Right cardiac atrium (tissue), 5 donors: ENCODE data around the gene HCN3. TPM values are rescaled to one million over a fixed set of nuclear protein-coding genes. Genes with fewer than 3 reads are reported as not detected.
A peak's percentile ranks its signal among the peaks of the same experiment; 100 is the strongest.

Experiments
- ATAC-seq, 2 donors: fragments of 200-7000 bp; cut with Tn5 transposase; one replicate each; pipeline versions ENCODE4 v1.8.0 to v1.9.1; 2020; ENCODE audit warnings: moderate library complexity in 2 of 2, mild to moderate bottlenecking in 1 of 2
- DNase-seq, 3 donors: peaks; one replicate each; pipeline ENCODE4 v3.0.0-alpha.2; 2020
- H3K27ac ChIP-seq: one replicate; pipeline ENCODE4 v1.5.1; 2013; ENCODE audit warnings: mild to moderate bottlenecking, low read length, control low read depth, moderate library complexity
- H3K27me3 ChIP-seq: one replicate; pipeline ENCODE4 v1.6.1; 2013; ENCODE audit not compliant: control insufficient read depth, insufficient read depth
- H3K4me1 ChIP-seq: one replicate; pipeline ENCODE4 v1.6.1; 2013; ENCODE audit warnings: low read length; ENCODE audit not compliant: control insufficient read depth, insufficient read depth
- H3K4me3 ChIP-seq: one replicate; pipeline ENCODE4 v1.5.1; 2013; ENCODE audit warnings: low read length, control low read depth
- H3K9me3 ChIP-seq: one replicate; pipeline ENCODE4 v1.6.1; 2013; ENCODE audit warnings: low read length; ENCODE audit not compliant: control insufficient read depth
- WGBS: extraction: QIAGEN DNeasy Blood & Tissue Kit; methylation state at CpG from one replicate; pipeline ENCODE4 v1.1.7; 2013; 5-methylcytosine and 5-hydroxymethylcytosine counted together
- intact Hi-C, 4 donors: fragments of 100-400 bp; cut with DNase I; formaldehyde crosslinking; loops; one replicate each; pipeline versions ENCODE4 v1.11.0 to v1.14.0; 2022 to 2023
- polyA plus RNA-seq: library from polyadenylated mRNA; stranded (reverse); fragments of 200-250 nt; gene quantifications from one replicate; pipeline ENCODE4 v1.2.3, GENCODE V29; 2013
- total RNA-seq, 4 donors: library from RNA; stranded (reverse); fragmentation: NEBNext Ultra II Directional; extraction: Animal tissue kit (Norgen Biotek cat#: 25700); gene quantifications; one replicate each; pipeline ENCODE4 v1.2.1, GENCODE V29; 2021
- donor health status: healthy with polysubstance abuse.
- donor health status: DM: no; HTN: yes; CAD: no.
- donor health status: DM: no; HTN: no; CAD: no.
- donor health status: DM: no; HTN: yes; CAD: no; lungs with severe emphysema.
- donor health status: DM: yes; HTN: yes; CAD: no.

HCN3 gene
- total and polyA plus RNA-seq, 5 donors, result 0.77 to 1.4 (median 0.97) TPM

GRCh38 chr1:155318082-155318481 lies 40.8 kb downstream of the HCN3 start:
- ATAC-seq, result no peak
- WGBS, result 95% methylated on average over 9 of the region's 9 CpGs
- H3K27me3 ChIP-seq, result no peaks in the 10 kb centered on the region
- no peak overlapping the region for H3K4me3 ChIP-seq
- intact Hi-C loops, result no loop called here
- DNase-seq, result peak in 1 of 3 donors; percentile 33
- no peak overlapping the region for H3K27ac ChIP-seq
- H3K4me1 ChIP-seq, result peaks cover 4% of the 10 kb centered on the region
- H3K9me3 ChIP-seq, result no peaks in the 10 kb centered on the region

GRCh38 chr1:155319536-155319935 lies 42.3 kb downstream of the HCN3 start:
- H3K4me3 ChIP-seq, result no peak overlapping the region
- intact Hi-C loops, result no loop called here
- 75% methylated on average over 5 of the region's 5 CpGs for WGBS
- ATAC-seq (no peak), DNase-seq (no peak)
- peaks cover 4% of the 10 kb centered on the region for H3K4me1 ChIP-seq
- no peak overlapping the region for H3K27ac ChIP-seq
- no peaks in the 10 kb centered on the region for H3K27me3 ChIP-seq
- H3K9me3 ChIP-seq, result no peaks in the 10 kb centered on the region

GRCh38 chr1:155320252-155320651 lies 43.0 kb downstream of the HCN3 start:
- H3K4me1 ChIP-seq, result peaks cover 4% of the 10 kb centered on the region
- ATAC-seq, result no peak
- peak overlapping the region; percentile 24 for H3K27ac ChIP-seq
- no peaks in the 10 kb centered on the region for H3K27me3 ChIP-seq
- WGBS, result 29% methylated on average over 11 of the region's 11 CpGs
- peak overlapping the region; percentile 49 for H3K4me3 ChIP-seq
- H3K9me3 ChIP-seq, result no peaks in the 10 kb centered on the region
- DNase-seq, result no peak
- intact Hi-C loops, result loop anchor here (5.0 to 10.0 kb wide), 4 partner anchors 43 to 185 kb away; partner anchors contain the start of genes HCN3 (in 4 of the 4) and ENTREP3 (in 1 of the 4)

- H3K27ac ChIP-seq, result peak within 1 kb of the TSS; percentile 51
- peak; percentile 89 to 96 (median 96) for DNase-seq
- no peaks in the 10 kb centered on the region for H3K9me3 ChIP-seq
- H3K4me3 ChIP-seq, result peak within 1 kb of the TSS; percentile 49
- ATAC-seq, result peak; percentile 54 to 59
- 7% methylated on average over 51 of the region's 51 CpGs for WGBS
- H3K27me3 ChIP-seq, result no peaks in the 10 kb centered on the region
- H3K4me1 ChIP-seq, result peaks cover 4% of the 10 kb centered on the region
- intact Hi-C loops, result loop anchor here (5.0 to 10.0 kb wide), 4 partner anchors 44 to 184 kb away; partner anchors contain the start of genes HCN3 (in 4 of the 4) and ENTREP3 (in 1 of the 4)
These were observed 43.7 kb downstream of the HCN3 start, which contains the start of gene RUSC1 for GRCh38 chr1:155320661-155321617. TSS of gene RUSC1 (plus strand) at chr1:155320894. CDS start at chr1:155321774, 880 bp downstream.

- Histone ChIP-seq H3K4me3 (peak overlapping the region; percentile 72), H3K27me3 (no peaks in the 10 kb centered on the region), H3K9me3 (no peaks in the 10 kb centered on the region), H3K4me1 (peaks cover 4% of the 10 kb centered on the region), H3K27ac (peak overlapping the region; percentile 51)
- 38% methylated on average over 27 of the region's 27 CpGs for WGBS
- ATAC-seq (no peak), DNase-seq (peak; percentile 32 to 66 (median 64))
- intact Hi-C loops, result loop anchor here (5.0 to 10.0 kb wide), 4 partner anchors 45 to 183 kb away; partner anchors contain the start of genes HCN3 (in 4 of the 4) and ENTREP3 (in 1 of the 4)
These were observed 44.6 kb downstream of the HCN3 start for GRCh38 chr1:155321639-155322503.

GRCh38 chr1:155322571-155322952 lies 45.3 kb downstream of the HCN3 start:
- peak in 1 of 3 donors; percentile 79 for DNase-seq
- peak overlapping the region; percentile 71 for H3K27ac ChIP-seq
- no peaks in the 10 kb centered on the region for H3K27me3 ChIP-seq
- no peaks in the 10 kb centered on the region for H3K9me3 ChIP-seq
- under 1% methylated on average over 28 of the region's 28 CpGs for WGBS
- peak overlapping the region; percentile 72 for H3K4me3 ChIP-seq
- ATAC-seq, result no peak
- peaks cover 4% of the 10 kb centered on the region for H3K4me1 ChIP-seq
- intact Hi-C loops, result loop anchor here (5.0 to 10.0 kb wide), 4 partner anchors 45 to 182 kb away; partner anchors contain the start of genes HCN3 (in 4 of the 4) and ENTREP3 (in 1 of the 4)

GRCh38 chr1:155322953-155323728 lies 45.9 kb downstream of the HCN3 start:
- intact Hi-C loops, result loop anchor here (5.0 to 10.0 kb wide), 4 partner anchors 46 to 182 kb away; partner anchors contain the start of genes HCN3 (in 4 of the 4) and ENTREP3 (in 1 of the 4)
- ATAC-seq, result peak; percentile 62 to 63
- under 1% methylated on average over 57 of the region's 58 CpGs for WGBS
- H3K9me3 ChIP-seq, result no peaks in the 10 kb centered on the region
- peak; percentile 95 to 98 (median 96) for DNase-seq
- H3K27ac ChIP-seq, result peak overlapping the region; percentile 83
- H3K4me1 ChIP-seq, result peaks cover 4% of the 10 kb centered on the region
- H3K4me3 ChIP-seq, result peak overlapping the region; percentile 72
- H3K27me3 ChIP-seq, result no peaks in the 10 kb centered on the region

GRCh38 chr1:155323729-155324036 lies 46.4 kb downstream of the HCN3 start:
- intact Hi-C loops, result loop anchor here (5.0 to 10.0 kb wide), 4 partner anchors 46 to 181 kb away; partner anchors contain the start of genes HCN3 (in 4 of the 4) and ENTREP3 (in 1 of the 4)
- Histone ChIP-seq H3K9me3 (no peaks in the 10 kb centered on the region), H3K27ac (peak overlapping the region; percentile 88), H3K27me3 (no peaks in the 10 kb centered on the region), H3K4me3 (peak overlapping the region; percentile 72), H3K4me1 (peaks cover 4% of the 10 kb centered on the region)
- DNase-seq (peak; percentile 91 to 97 (median 95)), ATAC-seq (peak; percentile 73 to 77)
- WGBS, result under 1% methylated on average over 29 of the region's 29 CpGs

- H3K4me3 ChIP-seq, result peak overlapping the region; percentile 72
- DNase-seq (peak; percentile 97 to 98 (median 98)), ATAC-seq (peak; percentile 88 to 89)
- under 1% methylated on average over 44 of the region's 44 CpGs for WGBS
- intact Hi-C loops, result loop anchor here (5.0 to 10.0 kb wide), 4 partner anchors 47 to 181 kb away; partner anchors contain the start of genes HCN3 (in 4 of the 4) and ENTREP3 (in 1 of the 4)
- H3K4me1 ChIP-seq, result peaks cover 4% of the 10 kb centered on the region
- H3K27ac ChIP-seq, result peak overlapping the region; percentile 88
- no peaks in the 10 kb centered on the region for H3K9me3 ChIP-seq
- no peaks in the 10 kb centered on the region for H3K27me3 ChIP-seq
These were observed 46.9 kb downstream of the HCN3 start for GRCh38 chr1:155324037-155324716.
